ENCODE results near the gene MOXD1. TPM values are rescaled to one million over a fixed set of nuclear protein-coding genes. Genes with fewer than 3 reads are reported as not detected.

Gene MOXD1
- total RNA-seq, 4 donors from 2014 or later, result 27.6 to 260 (median 58.9) TPM

DNA sequence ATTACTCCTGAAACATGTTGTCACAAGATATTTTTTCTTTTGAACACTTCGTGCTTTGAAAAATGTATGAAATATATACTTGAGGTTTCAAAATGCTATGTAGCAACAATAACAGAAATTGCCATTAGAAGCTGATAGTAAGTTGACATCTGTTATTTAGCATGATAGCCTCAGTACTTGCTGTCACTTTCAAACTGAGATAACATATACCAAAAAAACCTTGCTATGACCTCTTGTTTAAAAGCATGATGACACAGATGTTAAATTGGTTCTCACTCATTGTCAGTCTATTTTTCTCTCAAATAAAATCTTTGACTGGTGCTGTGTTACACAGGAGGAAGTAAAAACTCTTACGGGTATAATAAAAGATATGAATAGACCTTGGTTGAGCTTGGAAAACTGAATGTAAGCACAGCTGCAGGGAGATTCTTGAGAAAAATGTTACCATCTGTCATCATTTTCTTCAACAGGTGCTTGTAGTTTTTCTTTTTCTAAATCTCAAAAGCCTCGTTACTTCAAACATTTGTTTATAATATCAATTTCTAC, 18.6 kb downstream of the MOXD1 start:
- no peak for DNase-seq
- H3K27ac ChIP-seq, result no peak overlapping the region
- H3K27me3 ChIP-seq, result no peaks in the 10 kb centered on the region
- no peaks in the 10 kb centered on the region for H3K4me1 ChIP-seq
- H3K36me3 ChIP-seq, result no peaks in the 10 kb centered on the region
- no peaks in the 10 kb centered on the region for H3K9me3 ChIP-seq
- intact Hi-C loops (cut with DNase I; ENCODE audit: low total_unique reads), result no loop called here
- no peak overlapping the region for H3K4me3 ChIP-seq
- TF ChIP-seq, protein P1, sequence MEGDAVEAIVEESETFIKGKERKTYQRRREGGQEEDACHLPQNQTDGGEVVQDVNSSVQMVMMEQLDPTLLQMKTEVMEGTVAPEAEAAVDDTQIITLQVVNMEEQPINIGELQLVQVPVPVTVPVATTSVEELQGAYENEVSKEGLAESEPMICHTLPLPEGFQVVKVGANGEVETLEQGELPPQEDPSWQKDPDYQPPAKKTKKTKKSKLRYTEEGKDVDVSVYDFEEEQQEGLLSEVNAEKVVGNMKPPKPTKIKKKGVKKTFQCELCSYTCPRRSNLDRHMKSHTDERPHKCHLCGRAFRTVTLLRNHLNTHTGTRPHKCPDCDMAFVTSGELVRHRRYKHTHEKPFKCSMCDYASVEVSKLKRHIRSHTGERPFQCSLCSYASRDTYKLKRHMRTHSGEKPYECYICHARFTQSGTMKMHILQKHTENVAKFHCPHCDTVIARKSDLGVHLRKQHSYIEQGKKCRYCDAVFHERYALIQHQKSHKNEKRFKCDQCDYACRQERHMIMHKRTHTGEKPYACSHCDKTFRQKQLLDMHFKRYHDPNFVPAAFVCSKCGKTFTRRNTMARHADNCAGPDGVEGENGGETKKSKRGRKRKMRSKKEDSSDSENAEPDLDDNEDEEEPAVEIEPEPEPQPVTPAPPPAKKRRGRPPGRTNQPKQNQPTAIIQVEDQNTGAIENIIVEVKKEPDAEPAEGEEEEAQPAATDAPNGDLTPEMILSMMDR (IDR thresholded peaks at IDR 0.05), result no peak
- no peak for TF ChIP-seq POLR2A (IDR thresholded peaks at IDR 0.05)

- no peak overlapping the region for H3K4me3 ChIP-seq
- TF ChIP-seq, protein P1 (IDR thresholded peaks at IDR 0.05), result no peak
- no peak for TF ChIP-seq POLR2A (IDR thresholded peaks at IDR 0.05)
- intact Hi-C loops (cut with DNase I; ENCODE audit: low total_unique reads), result no loop called here
- no peaks in the 10 kb centered on the region for H3K36me3 ChIP-seq
- H3K4me1 ChIP-seq, result no peaks in the 10 kb centered on the region
- H3K27me3 ChIP-seq, result no peaks in the 10 kb centered on the region
- DNase-seq, result no peak
- no peak overlapping the region for H3K27ac ChIP-seq
- H3K9me3 ChIP-seq, result no peaks in the 10 kb centered on the region
Measured at GRCh38 chr6:132381381-132381780, 19.9 kb downstream of the MOXD1 start.

DNA sequence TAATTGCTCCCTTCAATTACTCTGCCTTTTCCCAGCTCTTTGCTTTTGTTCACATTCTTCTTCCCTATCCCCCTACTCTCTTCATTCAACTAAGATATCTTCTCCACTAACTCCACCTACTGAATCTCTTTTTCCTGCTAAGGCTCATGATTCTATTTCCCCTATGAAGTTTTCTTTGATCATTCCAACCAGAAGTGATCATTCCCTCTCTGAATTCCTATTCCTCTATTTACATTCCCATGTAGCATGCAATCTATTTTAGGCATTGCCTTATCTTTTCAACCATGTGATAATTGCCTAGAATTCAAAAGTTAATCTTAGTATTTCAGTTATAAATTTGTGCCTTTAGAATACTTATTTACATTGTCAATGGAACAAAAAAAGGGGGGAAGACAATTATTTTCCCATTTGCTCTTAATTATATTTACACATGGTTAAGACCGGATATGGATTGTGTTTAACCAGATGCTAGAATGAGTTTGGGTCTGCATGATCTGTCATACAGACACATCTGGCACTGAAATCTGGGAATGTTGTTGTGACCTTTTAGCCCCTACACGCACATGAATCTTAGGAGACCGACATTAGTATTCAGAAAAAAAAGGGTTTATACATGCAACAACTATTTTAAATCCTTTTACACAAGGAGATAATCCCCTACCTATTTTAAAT, 20.8 kb downstream of the MOXD1 start:
- no peaks in the 10 kb centered on the region for H3K27me3 ChIP-seq
- H3K4me3 ChIP-seq, result no peak overlapping the region
- H3K27ac ChIP-seq, result no peak overlapping the region
- H3K9me3 ChIP-seq, result no peaks in the 10 kb centered on the region
- no peaks in the 10 kb centered on the region for H3K4me1 ChIP-seq
- no peak for DNase-seq
- H3K36me3 ChIP-seq, result no peaks in the 10 kb centered on the region
- TF ChIP-seq POLR2A (IDR thresholded peaks at IDR 0.05), result no peak
- TF ChIP-seq, protein P1 (IDR thresholded peaks at IDR 0.05), result no peak
- intact Hi-C loops (cut with DNase I; ENCODE audit: low total_unique reads), result no loop called here

DNA sequence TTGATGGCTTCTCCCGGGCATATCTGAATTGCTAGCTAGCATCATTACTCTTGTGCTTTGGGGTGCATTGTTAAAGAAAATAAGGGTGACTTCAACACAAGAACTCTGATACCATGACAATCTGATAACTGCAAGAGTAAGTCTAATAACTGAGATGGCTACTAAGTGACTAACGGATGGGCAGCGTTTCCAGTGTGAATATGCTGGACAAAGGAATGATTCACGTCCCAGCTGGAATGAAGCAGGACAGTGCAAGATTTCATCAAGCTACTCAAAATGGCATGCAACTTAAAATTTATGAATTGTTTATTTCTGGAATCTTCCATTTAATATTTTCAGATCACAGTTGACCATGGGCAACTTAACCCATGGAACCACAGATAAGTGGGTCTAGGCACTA, 31.7 kb downstream of the MOXD1 start:
- H3K27ac ChIP-seq, result no peak overlapping the region
- H3K36me3 ChIP-seq, result no peaks in the 10 kb centered on the region
- H3K27me3 ChIP-seq, result no peaks in the 10 kb centered on the region
- no peaks in the 10 kb centered on the region for H3K4me1 ChIP-seq
- intact Hi-C loops (cut with DNase I; ENCODE audit: low total_unique reads), result no loop called here
- TF ChIP-seq, protein P1 (IDR thresholded peaks at IDR 0.05), result no peak
- no peak for TF ChIP-seq POLR2A (IDR thresholded peaks at IDR 0.05)
- no peaks in the 10 kb centered on the region for H3K9me3 ChIP-seq
- no peak overlapping the region for H3K4me3 ChIP-seq
- no peak for DNase-seq

- H3K4me3 ChIP-seq, result no peak overlapping the region
Measured at GRCh38 chr6:132368916-132369481, 32.3 kb downstream of the MOXD1 start.

More at GRCh38 chr6:132368916-132369481, 32.3 kb downstream of the MOXD1 start:
- intact Hi-C loops (cut with DNase I; ENCODE audit: low total_unique reads), result no loop called here
- Histone ChIP-seq H3K36me3 (no peaks in the 10 kb centered on the region), H3K27me3 (no peaks in the 10 kb centered on the region), H3K9me3 (no peaks in the 10 kb centered on the region), H3K4me1 (no peaks in the 10 kb centered on the region), H3K27ac (no peak overlapping the region)
- no peak for DNase-seq
- TF ChIP-seq POLR2A (IDR thresholded peaks at IDR 0.05), result no peak
- TF ChIP-seq, protein P1 (IDR thresholded peaks at IDR 0.05), result no peak
